GM23338 (cell line): ENCODE results near the gene GATM. TPM values are rescaled to one million over a fixed set of nuclear protein-coding genes. Genes with fewer than 3 reads are reported as not detected.

Experiments used
- ATAC-seq: fragments of 200-7000 bp; cut with Tn5 transposase; 3 replicates; pipeline ENCODE4 v1.9.1; 2020
- DNase-seq: peaks from one replicate; pipeline ENCODE4 v3.0.0-alpha.2; 2015; ENCODE audit warnings: low spot score
- H2AFZ ChIP-seq: fragments of 200-600 bp; sonication (generic); 2 replicates; pipeline ENCODE4 v1.8.0; 2016; ENCODE audit warnings: antibody characterized with exemption, mild to moderate bottlenecking, moderate library complexity
- H3F3A ChIP-seq: fragments of 200-600 bp; sonication (generic); replicated peaks from 2 replicates; pipeline ENCODE4 v1.8.0; 2017; ENCODE audit warnings: antibody characterized with exemption, mixed run types, low read depth
- H3K27ac ChIP-seq: fragments of 200-600 bp; sonication (generic); 2 replicates; pipeline ENCODE4 v1.6.1; 2016; ENCODE audit warnings: low read depth
- H3K27me3 ChIP-seq: fragments of 200-600 bp; sonication (generic); 2 replicates; pipeline ENCODE4 v1.8.0; 2016; ENCODE audit warnings: mild to moderate bottlenecking, mixed run types, moderate library complexity; ENCODE audit not compliant: insufficient read depth
- H3K36me3 ChIP-seq: fragments of 200-600 bp; sonication (generic); 2 replicates; pipeline ENCODE4 v1.8.0; 2016; ENCODE audit warnings: mild to moderate bottlenecking; ENCODE audit not compliant: insufficient read depth
- H3K4me1 ChIP-seq: fragments of 200-600 bp; sonication (generic); 2 replicates; pipeline ENCODE4 v1.8.0; 2016; ENCODE audit warnings: mild to moderate bottlenecking, moderate library complexity; ENCODE audit not compliant: insufficient read depth
- H3K4me2 ChIP-seq: fragments of 200-600 bp; sonication (generic); 2 replicates; pipeline ENCODE4 v1.7.1; 2017; ENCODE audit warnings: mixed run types
- H3K4me3 ChIP-seq: fragments of 200-600 bp; sonication (generic); 2 replicates; pipeline ENCODE4 v1.6.1; 2016; ENCODE audit warnings: mixed run types
- H3K79me2 ChIP-seq: fragments of 200-600 bp; sonication (generic); replicated peaks from 2 replicates; pipeline ENCODE4 v1.8.0; 2017; ENCODE audit warnings: mild to moderate bottlenecking; ENCODE audit not compliant: insufficient read depth
- H3K9me2 ChIP-seq: fragments of 200-600 bp; sonication (generic); 2 replicates; pipeline ENCODE4 v1.8.0; 2017; ENCODE audit not compliant: insufficient read depth
- H4K20me1 ChIP-seq: fragments of 200-600 bp; sonication (generic); replicated peaks from 2 replicates; pipeline ENCODE4 v1.8.0; 2017; ENCODE audit warnings: mild to moderate bottlenecking; ENCODE audit not compliant: insufficient read depth
- H3K27ac Mint-ChIP-seq: 2 replicates; pipeline ENCODE4 v1.8.0; 2020; ENCODE audit warnings: inconsistent platforms, mild to moderate bottlenecking, moderate library complexity, mixed read lengths
- H3K27me3 Mint-ChIP-seq: 3 replicates; pipeline ENCODE4 v1.8.0; 2022; ENCODE audit warnings: low read depth, mild to moderate bottlenecking, moderate library complexity, mixed read lengths, inconsistent platforms; ENCODE audit not compliant: insufficient read depth, poor library complexity
- H3K36me3 Mint-ChIP-seq: 3 replicates; pipeline ENCODE4 v1.8.0; 2021; ENCODE audit warnings: low read depth, mild to moderate bottlenecking, inconsistent platforms, moderate library complexity, mixed read lengths
- H3K4me1 Mint-ChIP-seq: 3 replicates; pipeline ENCODE4 v1.8.0; 2020; ENCODE audit warnings: mild to moderate bottlenecking, inconsistent platforms, mixed read lengths
- H3K4me3 Mint-ChIP-seq: 3 replicates; pipeline ENCODE4 v1.8.0; 2021; ENCODE audit warnings: moderate library complexity, mild to moderate bottlenecking, inconsistent platforms, mixed read lengths
- H3K9me3 Mint-ChIP-seq: 3 replicates; pipeline ENCODE4 v1.8.0; 2020; ENCODE audit warnings: moderate library complexity, mild to moderate bottlenecking, inconsistent platforms, mixed read lengths
- CREB1 ChIP-seq: fragments of 250-450 bp; sonication (Bioruptor Pico); IDR thresholded peaks from 2 replicates; pipeline ENCODE4 v1.5.0; 2020; ENCODE audit warnings: low read depth, mild to moderate bottlenecking, moderate library complexity
- JUNB ChIP-seq: IDR thresholded peaks from one replicate; pipeline ENCODE4 v1.6.1; 2016; ENCODE audit warnings: antibody characterized with exemption; ENCODE audit not compliant: unreplicated experiment
- NANOG ChIP-seq: IDR thresholded peaks from 2 replicates; pipeline ENCODE4 v1.6.1; 2016; ENCODE audit warnings: antibody characterized with exemption, borderline replicate concordance
- POLR2AphosphoS5 ChIP-seq: IDR thresholded peaks from 2 replicates; pipeline ENCODE4 v1.6.1; 2016; ENCODE audit warnings: antibody characterized with exemption, low read depth
- polyA plus RNA-seq: library from polyadenylated mRNA; unstranded; fragments of >200 nt; fragmentation: Nextera tagmentation; extraction: Ambion mirVana; gene quantifications from 2 replicates; pipeline ENCODE4 v1.2.1, GENCODE V29; 2016
- total RNA-seq: library from RNA; depleted of rRNA; stranded (reverse); fragments of >200 nt; shearing (Covaris generic); gene quantifications from 2 replicates; pipeline ENCODE4 v1.2.3, GENCODE V29; 2014
- TF ChIP-seq, protein P1 (sequence below): fragments of 250-450 bp; sonication (Bioruptor Pico); IDR thresholded peaks from 2 replicates; pipeline ENCODE4 v1.5.0; 2020; ENCODE audit warnings: mild to moderate bottlenecking, moderate library complexity
- TF ChIP-seq, protein P2 (sequence below), 2 experiments: fragments of 200-600 bp in 1 of 2; sonication (generic) in 1 of 2; conservative IDR thresholded peaks; 2 replicates each; pipeline versions ENCODE4 v1.5.1 to v1.6.1; 2016 to 2017; ENCODE audit warnings: antibody characterized with exemption in 2 of 2, low read depth in 2 of 2, mild to moderate bottlenecking in 2 of 2, moderate library complexity in 1 of 2

GATM gene
- total and polyA plus RNA-seq, 2 experiments from 2014 or later: 8.5 to 17.5 TPM

DNA sequence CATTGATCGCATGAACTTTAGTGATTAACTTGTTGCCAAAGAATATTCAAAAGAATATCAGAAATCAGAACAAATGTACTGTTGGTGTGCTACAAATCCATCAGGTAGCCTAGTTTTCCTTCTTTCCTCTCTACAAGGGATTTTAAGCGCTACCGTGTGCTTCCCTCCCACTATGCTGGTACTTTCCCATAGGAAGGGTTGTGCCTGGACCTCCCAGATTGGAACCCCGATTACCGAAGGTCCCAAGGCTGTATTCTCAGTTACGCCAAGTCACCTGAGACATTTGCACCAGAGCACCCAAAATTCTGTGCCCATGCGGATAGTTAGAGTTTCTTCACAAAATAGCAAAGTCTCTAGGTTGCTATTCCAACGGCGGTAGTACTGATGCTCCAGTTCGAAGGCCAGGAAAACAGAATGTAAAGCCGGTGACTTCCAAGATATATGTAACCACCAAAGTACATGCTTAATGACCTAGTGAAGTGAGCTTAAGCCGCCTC is 23.4 kb upstream of the GATM start (continued):
- TF ChIP-seq, protein P1, sequence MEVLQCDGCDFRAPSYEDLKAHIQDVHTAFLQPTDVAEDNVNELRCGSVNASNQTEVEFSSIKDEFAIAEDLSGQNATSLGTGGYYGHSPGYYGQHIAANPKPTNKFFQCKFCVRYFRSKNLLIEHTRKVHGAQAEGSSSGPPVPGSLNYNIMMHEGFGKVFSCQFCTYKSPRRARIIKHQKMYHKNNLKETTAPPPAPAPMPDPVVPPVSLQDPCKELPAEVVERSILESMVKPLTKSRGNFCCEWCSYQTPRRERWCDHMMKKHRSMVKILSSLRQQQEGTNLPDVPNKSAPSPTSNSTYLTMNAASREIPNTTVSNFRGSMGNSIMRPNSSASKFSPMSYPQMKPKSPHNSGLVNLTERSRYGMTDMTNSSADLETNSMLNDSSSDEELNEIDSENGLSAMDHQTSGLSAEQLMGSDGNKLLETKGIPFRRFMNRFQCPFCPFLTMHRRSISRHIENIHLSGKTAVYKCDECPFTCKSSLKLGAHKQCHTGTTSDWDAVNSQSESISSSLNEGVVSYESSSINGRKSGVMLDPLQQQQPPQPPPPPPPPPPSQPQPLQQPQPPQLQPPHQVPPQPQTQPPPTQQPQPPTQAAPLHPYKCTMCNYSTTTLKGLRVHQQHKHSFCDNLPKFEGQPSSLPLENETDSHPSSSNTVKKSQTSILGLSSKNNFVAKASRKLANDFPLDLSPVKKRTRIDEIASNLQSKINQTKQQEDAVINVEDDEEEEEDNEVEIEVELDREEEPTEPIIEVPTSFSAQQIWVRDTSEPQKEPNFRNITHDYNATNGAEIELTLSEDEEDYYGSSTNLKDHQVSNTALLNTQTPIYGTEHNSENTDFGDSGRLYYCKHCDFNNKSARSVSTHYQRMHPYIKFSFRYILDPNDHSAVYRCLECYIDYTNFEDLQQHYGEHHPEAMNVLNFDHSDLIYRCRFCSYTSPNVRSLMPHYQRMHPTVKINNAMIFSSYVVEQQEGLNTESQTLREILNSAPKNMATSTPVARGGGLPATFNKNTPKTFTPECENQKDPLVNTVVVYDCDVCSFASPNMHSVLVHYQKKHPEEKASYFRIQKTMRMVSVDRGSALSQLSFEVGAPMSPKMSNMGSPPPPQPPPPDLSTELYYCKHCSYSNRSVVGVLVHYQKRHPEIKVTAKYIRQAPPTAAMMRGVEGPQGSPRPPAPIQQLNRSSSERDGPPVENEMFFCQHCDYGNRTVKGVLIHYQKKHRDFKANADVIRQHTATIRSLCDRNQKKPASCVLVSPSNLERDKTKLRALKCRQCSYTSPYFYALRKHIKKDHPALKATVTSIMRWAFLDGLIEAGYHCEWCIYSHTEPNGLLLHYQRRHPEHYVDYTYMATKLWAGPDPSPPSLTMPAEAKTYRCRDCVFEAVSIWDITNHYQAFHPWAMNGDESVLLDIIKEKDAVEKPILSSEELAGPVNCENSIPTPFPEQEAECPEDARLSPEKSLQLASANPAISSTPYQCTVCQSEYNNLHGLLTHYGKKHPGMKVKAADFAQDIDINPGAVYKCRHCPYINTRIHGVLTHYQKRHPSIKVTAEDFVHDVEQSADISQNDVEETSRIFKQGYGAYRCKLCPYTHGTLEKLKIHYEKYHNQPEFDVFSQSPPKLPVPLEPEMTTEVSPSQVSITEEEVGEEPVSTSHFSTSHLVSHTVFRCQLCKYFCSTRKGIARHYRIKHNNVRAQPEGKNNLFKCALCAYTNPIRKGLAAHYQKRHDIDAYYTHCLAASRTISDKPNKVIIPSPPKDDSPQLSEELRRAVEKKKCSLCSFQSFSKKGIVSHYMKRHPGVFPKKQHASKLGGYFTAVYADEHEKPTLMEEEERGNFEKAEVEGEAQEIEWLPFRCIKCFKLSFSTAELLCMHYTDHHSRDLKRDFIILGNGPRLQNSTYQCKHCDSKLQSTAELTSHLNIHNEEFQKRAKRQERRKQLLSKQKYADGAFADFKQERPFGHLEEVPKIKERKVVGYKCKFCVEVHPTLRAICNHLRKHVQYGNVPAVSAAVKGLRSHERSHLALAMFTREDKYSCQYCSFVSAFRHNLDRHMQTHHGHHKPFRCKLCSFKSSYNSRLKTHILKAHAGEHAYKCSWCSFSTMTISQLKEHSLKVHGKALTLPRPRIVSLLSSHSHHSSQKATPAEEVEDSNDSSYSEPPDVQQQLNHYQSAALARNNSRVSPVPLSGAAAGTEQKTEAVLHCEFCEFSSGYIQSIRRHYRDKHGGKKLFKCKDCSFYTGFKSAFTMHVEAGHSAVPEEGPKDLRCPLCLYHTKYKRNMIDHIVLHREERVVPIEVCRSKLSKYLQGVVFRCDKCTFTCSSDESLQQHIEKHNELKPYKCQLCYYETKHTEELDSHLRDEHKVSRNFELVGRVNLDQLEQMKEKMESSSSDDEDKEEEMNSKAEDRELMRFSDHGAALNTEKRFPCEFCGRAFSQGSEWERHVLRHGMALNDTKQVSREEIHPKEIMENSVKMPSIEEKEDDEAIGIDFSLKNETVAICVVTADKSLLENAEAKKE (CRISPR knock-in tag): no peak

DNA sequence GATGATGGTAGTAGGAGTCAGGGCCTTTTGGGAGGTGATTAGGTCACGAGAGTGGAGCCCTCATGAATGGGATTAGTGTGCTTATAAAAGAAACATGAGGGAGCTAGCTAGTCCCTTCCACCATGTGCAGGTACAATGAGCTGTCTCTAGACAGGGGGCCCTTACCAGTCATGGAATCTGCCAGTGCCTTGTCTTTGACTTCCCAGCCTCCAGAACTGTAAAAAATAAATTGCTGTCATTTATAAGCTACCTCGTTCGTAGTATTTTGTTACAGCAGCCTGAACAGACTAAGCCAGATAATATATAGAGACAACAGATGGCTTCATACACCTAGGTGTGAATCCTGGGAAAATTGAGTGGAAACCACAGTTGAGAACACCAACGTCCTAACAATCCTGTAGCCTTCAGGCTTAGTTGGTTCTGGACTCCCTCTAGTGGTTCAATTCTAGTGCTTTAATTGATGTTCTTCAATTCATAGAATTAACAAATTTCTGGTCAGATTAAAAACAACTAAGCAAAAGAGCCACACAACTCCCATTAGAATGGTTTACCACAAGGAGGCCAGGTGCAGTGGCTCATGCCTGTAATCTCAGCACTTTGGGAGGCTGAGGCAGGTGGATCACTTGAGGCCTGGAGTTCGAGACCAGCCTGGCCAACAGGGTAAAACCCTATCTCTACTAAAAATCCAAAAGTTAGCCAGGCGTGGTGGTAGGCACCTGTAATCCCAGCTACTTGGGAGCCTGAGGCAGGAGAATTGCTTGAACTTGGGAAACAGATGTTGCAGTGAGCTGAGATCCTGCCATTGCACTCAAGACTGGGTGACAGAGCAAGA is 21.3 kb upstream of the GATM start:
- Histone ChIP-seq H3K4me1 (peaks cover 10% of the 10 kb centered on the region), H3K4me3 (no peak overlapping the region), H4K20me1 (0 out of 2 replicates have a peak, but pooled peaks cover 10% of the 10 kb centered on the region), H3K27me3 (0 out of 2 replicates have a peak, but pooled peaks cover 5% of the 10 kb centered on the region), H3F3A (no peaks in the 10 kb centered on the region), H3K79me2 (peaks cover 14% of the 10 kb centered on the region), H3K36me3 (no peaks in the 10 kb centered on the region), H3K9me2 (no peaks in the 10 kb centered on the region), H3K4me2 (no peak overlapping the region), H2AFZ (no peak overlapping the region), H3K27ac (no peak overlapping the region)
- Mint-ChIP-seq H3K27me3 (peaks cover 1% of the 10 kb centered on the region), H3K4me3 (no peak overlapping the region), H3K36me3 (no peaks in the 10 kb centered on the region), H3K9me3 (no peaks in the 10 kb centered on the region), H3K27ac (no peak overlapping the region), H3K4me1 (peaks cover 8% of the 10 kb centered on the region; the same call in 2 of the 3 replicates)
- ATAC-seq (no peak), DNase-seq (peak; percentile 81)
- TF ChIP-seq JUNB (no peak), CREB1 (CRISPR knock-in tag) (no peak), POLR2AphosphoS5 (no peak), NANOG (no peak)
- TF ChIP-seq, protein P2, sequence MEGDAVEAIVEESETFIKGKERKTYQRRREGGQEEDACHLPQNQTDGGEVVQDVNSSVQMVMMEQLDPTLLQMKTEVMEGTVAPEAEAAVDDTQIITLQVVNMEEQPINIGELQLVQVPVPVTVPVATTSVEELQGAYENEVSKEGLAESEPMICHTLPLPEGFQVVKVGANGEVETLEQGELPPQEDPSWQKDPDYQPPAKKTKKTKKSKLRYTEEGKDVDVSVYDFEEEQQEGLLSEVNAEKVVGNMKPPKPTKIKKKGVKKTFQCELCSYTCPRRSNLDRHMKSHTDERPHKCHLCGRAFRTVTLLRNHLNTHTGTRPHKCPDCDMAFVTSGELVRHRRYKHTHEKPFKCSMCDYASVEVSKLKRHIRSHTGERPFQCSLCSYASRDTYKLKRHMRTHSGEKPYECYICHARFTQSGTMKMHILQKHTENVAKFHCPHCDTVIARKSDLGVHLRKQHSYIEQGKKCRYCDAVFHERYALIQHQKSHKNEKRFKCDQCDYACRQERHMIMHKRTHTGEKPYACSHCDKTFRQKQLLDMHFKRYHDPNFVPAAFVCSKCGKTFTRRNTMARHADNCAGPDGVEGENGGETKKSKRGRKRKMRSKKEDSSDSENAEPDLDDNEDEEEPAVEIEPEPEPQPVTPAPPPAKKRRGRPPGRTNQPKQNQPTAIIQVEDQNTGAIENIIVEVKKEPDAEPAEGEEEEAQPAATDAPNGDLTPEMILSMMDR (conservative IDR thresholded peaks at IDR 0.05; ENCODE audit: low read depth in 2 of 2): peak; percentile 70 to 72
- TF ChIP-seq, protein P1 (CRISPR knock-in tag): no peak
